Erythroblast (primary cell): ENCODE measurements around the gene CSNK1A1.

Experiments used
- GATA1 ChIP-seq: IDR thresholded peaks from 2 replicates; pipeline ENCODE4 v1.6.1; 2011; ENCODE audit warnings: low read depth, mild to moderate bottlenecking, control low read depth, low read length, moderate library complexity
- POLR2A ChIP-seq: IDR thresholded peaks from 2 replicates; pipeline ENCODE4 v1.6.1; 2011; ENCODE audit warnings: mild to moderate bottlenecking, low read length

DNA sequence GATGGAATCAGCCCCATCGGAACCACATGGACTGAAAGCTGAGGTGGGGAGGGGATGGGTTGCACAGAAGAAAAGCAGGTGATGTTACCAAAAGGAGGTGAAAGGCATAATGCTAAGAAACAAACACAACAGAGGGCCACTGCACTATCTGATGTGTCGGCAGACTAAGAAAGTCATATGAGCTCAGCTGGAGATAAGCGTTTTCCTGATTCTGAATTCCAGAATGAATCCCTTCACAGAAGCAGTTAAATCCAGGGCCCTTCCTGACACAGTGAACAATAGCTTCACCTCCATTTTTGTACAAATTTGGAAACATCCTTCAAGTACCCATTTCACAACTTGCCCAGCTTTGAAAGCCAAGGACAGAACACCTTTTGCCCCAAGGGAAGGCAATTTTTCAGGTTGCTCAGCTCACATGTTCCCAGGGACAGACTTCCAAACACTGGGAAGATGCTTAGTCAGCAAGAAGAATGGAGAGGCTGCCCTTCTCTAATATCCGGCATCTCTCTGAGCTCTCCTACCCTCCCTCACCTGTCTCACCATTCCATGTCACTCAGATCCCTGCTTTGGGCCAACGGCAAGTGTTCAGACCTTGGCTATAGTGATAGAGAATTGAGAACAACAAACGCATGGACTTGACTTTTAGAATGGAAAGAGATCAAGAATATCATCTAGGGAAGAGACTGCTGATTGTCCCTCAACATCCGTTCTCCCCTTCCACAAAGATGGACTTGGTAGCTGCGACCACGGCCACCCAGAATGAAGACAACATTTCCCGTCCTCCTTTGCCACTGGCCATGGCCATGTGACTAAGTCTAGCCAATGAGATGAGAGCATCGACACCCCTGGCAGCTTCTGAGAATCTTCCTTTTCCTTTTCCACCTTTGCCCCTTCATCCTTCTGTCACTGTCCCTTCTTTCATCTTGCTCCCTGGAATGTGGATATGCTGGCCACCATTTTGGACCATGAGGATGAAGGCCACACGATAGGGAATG, 103.6 kb downstream of the CSNK1A1 start:
- TF ChIP-seq POLR2A: no peak
- no peak for TF ChIP-seq GATA1
